ENCODE measurements around the gene THOC3. TPM values are rescaled to one million over a fixed set of nuclear protein-coding genes. Genes with fewer than 3 reads are reported as not detected.
"Not testable (repeated sequence)": the region's sequence is repeated elsewhere in the genome, so short reads cannot be mapped to it uniquely, and the experiment has no call there.

Gene THOC3
- total RNA-seq, 2 experiments from 2014 or later = 44.0 to 68.8 TPM

DNA sequence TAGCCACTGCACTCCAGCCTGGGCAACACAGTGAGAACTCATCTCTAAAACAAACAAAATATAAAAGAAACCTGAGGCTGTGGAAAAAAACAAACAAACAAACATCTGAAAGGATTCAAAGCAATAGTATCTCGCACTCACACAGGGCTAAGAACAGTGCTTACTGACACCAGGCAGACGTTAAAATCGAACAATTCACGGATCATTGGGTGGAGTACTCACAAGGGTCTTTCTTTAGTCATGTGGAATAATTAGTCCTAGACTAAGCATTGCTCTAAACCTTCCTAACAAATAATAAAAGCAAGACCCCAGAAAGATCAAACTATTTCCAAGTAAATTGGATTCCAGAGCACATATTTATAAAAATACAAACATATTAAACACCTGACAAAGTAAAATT is 43.0 kb downstream of the THOC3 start:
- ATAC-seq, H3K27me3 Mint-ChIP-seq: not testable (repeated sequence)
- peaks cover 13% of the 10 kb centered on the region for H3K36me3 Mint-ChIP-seq (ENCODE audit: low read depth)

DNA sequence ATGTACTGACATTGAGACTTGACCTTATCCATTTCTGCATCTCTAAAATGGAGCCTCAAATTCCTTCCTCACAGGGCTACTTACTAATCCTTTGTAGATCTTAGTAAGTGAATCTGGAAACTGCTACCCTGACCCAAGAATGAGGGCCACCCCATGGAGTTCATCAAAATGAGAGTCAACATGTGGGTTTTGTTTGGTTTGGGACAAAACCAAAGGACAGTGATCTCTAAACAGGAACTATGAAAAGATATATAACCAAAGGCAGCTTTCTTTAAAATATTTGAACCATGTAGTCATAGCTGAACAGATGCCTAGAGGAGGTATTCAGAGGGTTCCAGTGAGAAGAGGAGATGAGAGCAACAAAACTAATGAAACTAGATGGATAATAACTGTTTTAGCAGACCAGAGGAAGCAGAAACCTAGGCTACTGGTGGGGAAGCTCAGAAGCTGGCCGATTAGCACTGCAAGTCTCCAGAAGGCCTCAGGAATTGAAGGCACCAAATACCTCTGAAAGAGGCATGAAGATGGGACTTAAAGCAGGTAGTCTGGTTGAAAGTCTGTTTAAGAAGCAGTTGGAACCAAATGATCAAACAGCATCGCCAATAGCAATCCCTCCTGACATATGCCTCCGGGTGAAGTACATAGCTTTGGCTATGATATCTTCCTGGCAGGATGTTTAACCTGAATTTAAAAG is 45.8 kb downstream of the THOC3 start:
- peaks cover 19% of the 10 kb centered on the region for H3K36me3 Mint-ChIP-seq (ENCODE audit: low read depth)
- POLR2A ChIA-PET = no interaction called here
- DNase-seq (no peak), ATAC-seq (no peak)
- H3K4me3 Mint-ChIP-seq = no peak overlapping the region
- CTCF ChIA-PET = no interaction called here
- intact Hi-C loops (cut with DNase I, micrococcal nuclease) = no loop called here
- H3K27me3 Mint-ChIP-seq = no peaks in the 10 kb centered on the region
- H3K4me1 Mint-ChIP-seq = peaks cover 4% of the 10 kb centered on the region
- H3K27ac Mint-ChIP-seq = no peak overlapping the region
- H3K9me3 Mint-ChIP-seq (ENCODE audit: low read depth) = no peaks in the 10 kb centered on the region

More for the DNA sequence above, 43.0 kb downstream of the THOC3 start:
- H3K4me1 Mint-ChIP-seq; DNase-seq; POLR2A ChIA-PET; CTCF ChIA-PET; intact Hi-C loops (cut with DNase I, micrococcal nuclease); H3K27ac Mint-ChIP-seq; H3K4me3 Mint-ChIP-seq; H3K9me3 Mint-ChIP-seq (ENCODE audit: low read depth): not testable (repeated sequence)

- DNase-seq = no peak
- H3K27ac Mint-ChIP-seq = no peak overlapping the region
- intact Hi-C loops (cut with DNase I, micrococcal nuclease) = no loop called here
- no peaks in the 10 kb centered on the region for H3K27me3 Mint-ChIP-seq
- no peak overlapping the region for H3K4me3 Mint-ChIP-seq
- ChIA-PET CTCF (interaction anchor here (0.7 to 1.0 kb wide), 2 partner anchors 192 to 1080 kb away, joined by 3 to 4 read pairs; no protein-coding TSS in a partner anchor), POLR2A (no interaction called here)
- no peaks in the 10 kb centered on the region for H3K9me3 Mint-ChIP-seq (ENCODE audit: low read depth)
- ATAC-seq = no peak
- peaks cover 4% of the 10 kb centered on the region for H3K4me1 Mint-ChIP-seq
- H3K36me3 Mint-ChIP-seq (ENCODE audit: low read depth) = peaks cover 26% of the 10 kb centered on the region
Observed at GRCh38 chr5:175921061-175921730, 46.9 kb downstream of the THOC3 start.

- DNase-seq (peak; percentile 19), ATAC-seq (no peak)
- ChIA-PET POLR2A (no interaction called here), CTCF (interaction anchor here (0.6 to 1.0 kb wide), 3 partner anchors 191 to 1079 kb away, joined by 3 to 4 read pairs (median 3); no protein-coding TSS in a partner anchor)
- Mint-ChIP-seq H3K4me1 (peaks cover 4% of the 10 kb centered on the region), H3K9me3 (ENCODE audit: low read depth) (no peaks in the 10 kb centered on the region), H3K4me3 (no peak overlapping the region), H3K36me3 (ENCODE audit: low read depth) (peaks cover 26% of the 10 kb centered on the region), H3K27ac (no peak overlapping the region), H3K27me3 (no peaks in the 10 kb centered on the region)
- intact Hi-C loops (cut with DNase I, micrococcal nuclease) = no loop called here
Observed at GRCh38 chr5:175920231-175920811, 47.8 kb downstream of the THOC3 start.

DNA sequence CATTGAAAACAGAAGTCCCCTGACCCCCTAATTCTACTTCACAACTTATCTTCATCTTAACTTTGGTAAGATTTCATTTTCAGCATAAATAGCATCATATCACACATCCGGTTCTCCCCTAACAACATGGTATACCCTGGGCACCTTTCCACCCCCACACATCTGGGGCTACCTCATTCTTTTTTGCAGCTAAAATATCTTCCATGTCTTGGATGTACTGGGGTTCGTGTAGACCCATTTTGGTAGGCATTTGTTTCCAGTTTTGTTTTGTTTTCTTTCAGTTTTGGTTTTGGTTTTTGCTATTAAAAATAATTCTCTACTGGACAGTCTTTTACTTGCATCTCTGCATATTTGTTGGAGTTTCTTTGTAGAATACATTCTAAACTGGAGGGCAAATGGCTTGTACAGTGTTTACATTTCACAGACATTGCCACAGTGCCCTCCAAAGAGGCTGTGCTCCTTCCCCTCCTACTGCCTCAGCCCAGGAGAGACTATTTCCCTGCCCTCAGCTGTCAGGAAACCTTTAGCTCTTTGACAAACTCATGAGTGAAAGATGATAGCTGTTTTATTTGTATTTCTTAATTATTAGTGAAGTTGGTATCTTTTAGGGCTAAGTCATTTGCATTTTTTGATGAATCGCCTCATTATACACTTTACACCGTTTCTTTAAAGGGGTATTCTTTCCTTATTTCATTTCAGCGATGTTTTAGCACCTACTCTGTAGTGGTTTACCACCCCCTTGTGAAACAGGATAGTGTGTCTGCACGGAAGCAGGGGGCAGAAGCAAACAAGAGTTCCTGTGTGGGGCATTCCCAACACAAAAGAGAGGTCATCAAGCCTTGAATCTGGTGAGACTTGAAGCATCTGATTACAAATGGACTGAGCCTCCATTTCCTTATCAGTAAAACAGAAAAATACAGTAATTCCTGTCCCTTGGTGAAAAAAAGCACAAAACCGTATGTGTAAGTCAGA is 52.8 kb downstream of the THOC3 start:
- H3K4me1 Mint-ChIP-seq; POLR2A ChIA-PET; H3K27me3 Mint-ChIP-seq; H3K4me3 Mint-ChIP-seq; DNase-seq; CTCF ChIA-PET; H3K9me3 Mint-ChIP-seq (ENCODE audit: low read depth); intact Hi-C loops (cut with DNase I, micrococcal nuclease): not testable (repeated sequence)
- H3K27ac Mint-ChIP-seq = peak overlapping the region; percentile 24
- peaks cover 20% of the 10 kb centered on the region for H3K36me3 Mint-ChIP-seq (ENCODE audit: low read depth)
- peak; percentile 19 for ATAC-seq

- H3K4me3 Mint-ChIP-seq; POLR2A ChIA-PET; H3K4me1 Mint-ChIP-seq; H3K9me3 Mint-ChIP-seq (ENCODE audit: low read depth); H3K27ac Mint-ChIP-seq; ATAC-seq; intact Hi-C loops (cut with DNase I, micrococcal nuclease); H3K27me3 Mint-ChIP-seq; CTCF ChIA-PET; DNase-seq: not testable (repeated sequence)
- peaks cover 14% of the 10 kb centered on the region for H3K36me3 Mint-ChIP-seq (ENCODE audit: low read depth)
Observed at GRCh38 chr5:175913835-175914672, 54.1 kb downstream of the THOC3 start.

DNA sequence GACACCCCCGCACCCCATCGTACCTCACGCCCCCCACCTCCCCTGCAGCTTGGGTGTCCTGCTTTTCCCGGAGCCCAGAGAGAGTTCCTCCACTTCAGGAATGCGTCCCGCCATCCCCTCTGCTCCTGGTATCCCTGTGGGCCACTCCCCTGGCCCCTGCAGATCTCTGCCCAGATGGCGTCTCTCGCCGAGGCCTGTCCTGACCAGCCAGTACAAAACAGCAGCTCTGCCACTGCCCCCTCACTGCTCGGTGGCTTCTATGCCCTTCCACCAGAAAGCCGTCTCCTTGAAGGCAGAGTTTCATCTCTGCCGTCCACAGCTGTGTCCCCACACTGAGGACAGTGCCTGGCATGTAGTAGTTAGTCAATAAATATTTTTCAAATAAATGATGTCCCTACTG is 58.0 kb downstream of the THOC3 start:
- H3K9me3 Mint-ChIP-seq (ENCODE audit: low read depth); H3K27ac Mint-ChIP-seq; DNase-seq; CTCF ChIA-PET; POLR2A ChIA-PET; intact Hi-C loops (cut with DNase I, micrococcal nuclease); H3K4me1 Mint-ChIP-seq; ATAC-seq; H3K27me3 Mint-ChIP-seq; H3K4me3 Mint-ChIP-seq; H3K36me3 Mint-ChIP-seq (ENCODE audit: low read depth): not testable (repeated sequence)

Other genes with a start within 250 kb of the THOC3 start
- gene CPLX2, start 96.7 kb downstream of the THOC3 start, total RNA-seq = not detected